HUDEP-2 (cell line): ENCODE results near the gene SMS.
"Not testable (repeated sequence)": the region's sequence is repeated elsewhere in the genome, so short reads cannot be mapped to it uniquely, and the experiment has no call there.

Source experiments
- DNase-seq, 76 experiments: peaks; one replicate each; lab custom pipeline; 2025; ENCODE audit not compliant: unreplicated experiment in 76 of 76; lab: John Stamatoyannopoulos, UW

The SMS gene

GRCh38 chrX:21949689-21950088 is 9.2 kb downstream of the SMS start:
- DNase-seq, result no peak

- not testable (repeated sequence) for DNase-seq
These were observed 10.0 kb downstream of the SMS start for GRCh38 chrX:21950557-21950956.

GRCh38 chrX:21952624-21953023 is 12.1 kb downstream of the SMS start:
- DNase-seq, result no peak

DNA sequence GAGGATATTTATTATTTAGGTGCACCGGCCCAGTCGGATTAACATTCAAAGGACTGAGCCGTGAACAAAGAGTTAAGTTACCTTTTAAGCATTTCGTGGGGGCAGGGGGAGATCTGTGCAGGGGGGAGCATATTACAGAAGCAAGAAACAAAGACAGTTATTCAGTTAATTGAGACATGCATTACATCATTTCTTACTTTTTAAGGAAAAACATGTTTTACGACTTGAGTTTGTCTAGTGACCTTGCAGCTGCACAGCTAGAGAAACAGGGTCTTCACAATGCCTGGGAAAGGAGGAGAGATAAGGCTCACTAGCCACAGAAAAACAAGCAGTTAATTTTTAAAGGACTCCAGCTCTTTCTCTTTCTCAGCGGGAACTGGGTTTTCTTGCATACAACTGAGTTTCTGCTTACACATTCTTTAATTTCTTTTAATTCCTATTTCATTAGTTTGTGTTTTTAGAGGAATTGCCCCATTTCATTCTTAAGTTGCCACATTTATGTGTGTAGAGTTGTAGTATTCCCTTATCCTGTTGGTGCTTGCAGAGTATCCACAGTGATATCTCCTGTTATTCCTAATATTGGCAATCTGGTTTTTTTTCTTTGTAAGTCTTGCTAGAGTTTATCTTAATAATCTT is 12.8 kb downstream of the SMS start:
- DNase-seq, result not testable (repeated sequence)

- no peak for DNase-seq
These were observed 15.1 kb downstream of the SMS start for GRCh38 chrX:21955403-21956189.

DNA sequence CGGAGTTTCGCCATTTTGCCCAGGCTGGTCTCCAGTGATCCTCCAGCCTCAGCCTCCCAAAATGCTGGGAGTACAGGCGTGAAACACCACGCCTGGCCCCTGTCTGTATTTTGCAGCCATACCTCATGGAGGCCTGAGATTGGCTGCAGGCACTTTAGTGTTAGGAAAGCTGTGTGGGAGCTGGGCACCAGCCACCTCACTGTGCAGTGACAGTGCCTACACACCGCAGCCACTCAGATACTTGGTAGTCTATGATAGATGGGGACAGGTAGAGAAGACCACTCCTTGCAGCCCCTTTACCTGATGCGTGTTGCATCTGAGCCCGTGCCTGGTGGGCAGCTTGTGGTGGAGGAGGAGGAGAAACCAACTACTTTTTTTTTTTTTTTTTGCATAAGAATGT is 16.3 kb downstream of the SMS start:
- no peak for DNase-seq

- DNase-seq, result no peak
These were observed 17.7 kb downstream of the SMS start for GRCh38 chrX:21958187-21958586.

- DNase-seq, result no peak
These were observed 18.4 kb downstream of the SMS start for GRCh38 chrX:21958916-21959315.

DNA sequence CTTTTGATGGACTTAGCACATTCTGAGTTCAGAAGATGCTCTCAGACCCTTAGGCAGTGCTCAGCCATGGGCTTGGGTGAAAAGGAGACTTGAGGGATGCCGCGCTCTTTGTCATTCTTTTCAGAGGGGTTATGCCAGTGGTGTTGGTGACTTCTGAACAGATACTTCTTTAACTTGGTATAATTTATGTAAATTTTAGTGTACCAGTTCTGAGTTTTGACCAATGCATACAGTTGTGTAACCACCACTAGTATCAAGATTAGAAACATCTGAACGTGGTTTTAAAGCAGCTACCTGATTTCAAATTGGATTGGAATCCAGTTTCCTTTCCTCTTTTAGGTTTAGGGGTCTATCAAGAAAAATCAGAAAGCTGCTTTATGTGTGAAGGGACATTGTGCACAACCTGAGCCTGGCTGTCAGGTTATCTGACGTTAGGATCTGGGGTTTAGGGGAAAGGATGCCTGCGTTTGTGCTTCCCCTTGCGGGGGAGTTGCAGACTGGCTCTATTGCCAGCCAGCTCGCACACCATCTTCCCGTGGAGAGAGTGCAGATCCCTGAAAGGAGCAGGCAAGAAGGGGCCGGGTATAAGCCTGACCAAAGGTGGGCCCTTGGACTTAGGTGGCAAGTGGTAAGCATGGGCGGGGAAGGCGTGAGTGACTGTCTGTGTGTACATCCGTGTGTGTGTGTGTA is 19.0 kb downstream of the SMS start:
- DNase-seq, result no peak

DNA sequence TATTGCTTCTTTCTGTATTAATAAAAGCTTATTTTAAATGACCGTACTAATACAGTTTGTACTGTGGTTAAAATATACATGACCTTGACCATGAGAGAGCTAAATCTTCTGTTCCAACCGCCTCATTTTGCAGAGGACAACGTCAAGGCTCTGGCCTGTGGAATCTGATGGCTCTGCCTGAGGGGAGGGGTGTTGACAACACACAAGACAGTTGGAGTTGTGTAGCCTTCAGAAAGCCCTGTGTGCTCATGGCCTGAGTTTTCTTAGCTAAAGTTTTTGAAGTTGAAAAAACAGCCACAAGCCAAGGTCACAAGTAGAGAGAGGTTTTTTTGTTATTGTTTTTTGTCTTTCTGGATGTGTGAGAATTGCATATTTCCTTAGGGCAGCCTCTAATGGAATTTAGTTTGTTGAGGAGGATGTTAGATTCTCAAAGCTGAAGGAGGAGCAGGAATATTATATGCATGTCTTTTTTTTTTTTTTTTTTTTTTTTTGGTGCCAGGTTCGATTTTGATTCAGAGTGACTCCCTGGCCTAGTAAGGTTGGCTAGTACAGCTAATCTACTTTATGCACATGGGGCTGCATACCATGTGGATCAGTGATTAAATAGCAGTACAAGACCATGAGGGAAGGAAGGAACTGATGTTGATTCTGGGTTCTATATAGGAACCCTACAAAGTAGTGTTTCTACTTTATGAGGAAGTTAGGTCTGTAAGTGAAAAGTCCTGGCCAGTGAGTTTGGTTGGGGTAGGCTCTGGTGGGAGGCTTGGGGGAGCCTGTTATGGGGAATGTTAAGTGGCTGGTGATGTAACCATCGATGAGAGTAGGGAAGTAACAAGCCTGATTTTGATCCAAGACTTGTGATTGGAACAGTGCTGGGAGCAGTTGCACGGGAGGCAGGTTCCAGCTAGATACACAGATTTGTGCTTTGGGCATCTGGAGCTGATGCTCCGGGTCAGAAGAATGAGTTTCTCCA is 20.3 kb downstream of the SMS start:
- DNase-seq, result peak in 42 of 76 experiments; percentile 0 to 64 (median 6)

DNA sequence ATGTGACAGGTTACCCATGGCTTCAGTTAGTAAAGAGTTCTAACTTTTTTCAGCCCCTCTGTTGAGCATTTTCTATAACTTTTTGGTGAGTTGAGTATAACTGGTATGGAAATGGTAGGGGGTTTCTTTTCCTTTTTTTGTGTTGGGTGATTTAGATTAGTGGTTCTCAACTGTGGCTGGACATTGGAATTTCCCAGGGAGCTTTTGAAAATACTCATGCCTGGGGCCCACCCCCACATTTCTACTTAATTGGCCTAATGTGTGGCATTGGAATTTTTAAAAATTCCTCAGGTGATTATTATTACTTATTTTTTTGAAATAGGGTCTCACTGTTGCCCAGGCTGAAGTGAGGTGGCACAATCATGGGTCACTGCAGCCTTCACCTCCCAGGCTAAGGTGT is 21.9 kb downstream of the SMS start:
- no peak for DNase-seq

GRCh38 chrX:21963269-21963668 is 22.8 kb downstream of the SMS start:
- no peak for DNase-seq

DNA sequence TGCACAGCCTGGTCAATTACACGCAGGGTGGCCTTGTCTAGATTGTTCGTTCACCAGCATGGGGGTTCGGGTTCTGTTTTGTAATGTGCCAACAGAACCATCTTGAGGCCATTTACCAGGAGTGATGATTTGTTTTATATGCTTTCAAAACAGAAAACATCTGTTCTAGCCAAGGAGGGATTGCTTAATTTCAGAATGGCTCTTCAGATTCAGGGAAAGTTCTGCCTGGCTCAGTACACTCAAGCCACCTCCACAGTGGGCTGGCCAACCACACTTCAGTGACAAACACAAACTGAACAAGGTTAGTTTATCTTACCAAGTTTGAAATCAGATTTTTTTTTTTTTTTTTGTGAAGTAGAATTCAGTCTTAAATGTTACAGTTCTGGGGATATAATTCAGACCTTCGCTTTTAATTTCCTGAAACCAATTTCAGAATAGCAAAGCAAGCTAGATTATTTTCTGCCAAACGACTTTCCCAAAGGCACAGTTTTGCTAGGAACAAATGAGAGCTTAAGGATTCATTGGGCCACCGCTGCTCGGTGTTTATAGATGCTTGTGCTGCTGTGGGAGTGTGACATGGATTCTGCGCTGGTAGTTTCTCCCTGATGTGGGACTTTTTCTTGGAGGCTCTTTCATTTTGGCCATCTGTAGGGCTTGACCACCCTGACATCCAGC is 23.4 kb downstream of the SMS start:
- no peak for DNase-seq

GRCh38 chrX:21966866-21967265 is 26.4 kb downstream of the SMS start:
- DNase-seq, result no peak

- no peak for DNase-seq
These were observed 27.8 kb downstream of the SMS start for GRCh38 chrX:21968333-21968732.

DNA sequence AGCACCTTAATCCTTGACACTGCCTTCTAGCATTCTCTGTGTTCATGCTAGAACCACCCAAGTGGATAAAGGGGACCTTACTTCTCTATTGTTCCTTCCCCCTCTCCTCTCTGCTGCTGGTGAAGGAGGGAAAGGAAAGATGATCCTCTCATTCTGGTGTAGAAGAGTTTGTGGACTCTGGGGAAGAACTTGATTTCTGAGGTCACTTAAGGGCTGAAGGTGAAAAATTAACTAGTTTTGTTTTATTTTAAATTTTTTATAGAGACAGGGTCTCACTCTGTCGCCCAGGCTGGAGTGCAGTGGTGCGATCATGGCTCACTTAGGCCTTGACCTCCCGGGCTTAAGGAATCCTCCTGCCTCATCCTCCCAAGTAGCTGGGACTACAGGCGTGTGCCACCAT is 29.8 kb downstream of the SMS start:
- no peak for DNase-seq

DNA sequence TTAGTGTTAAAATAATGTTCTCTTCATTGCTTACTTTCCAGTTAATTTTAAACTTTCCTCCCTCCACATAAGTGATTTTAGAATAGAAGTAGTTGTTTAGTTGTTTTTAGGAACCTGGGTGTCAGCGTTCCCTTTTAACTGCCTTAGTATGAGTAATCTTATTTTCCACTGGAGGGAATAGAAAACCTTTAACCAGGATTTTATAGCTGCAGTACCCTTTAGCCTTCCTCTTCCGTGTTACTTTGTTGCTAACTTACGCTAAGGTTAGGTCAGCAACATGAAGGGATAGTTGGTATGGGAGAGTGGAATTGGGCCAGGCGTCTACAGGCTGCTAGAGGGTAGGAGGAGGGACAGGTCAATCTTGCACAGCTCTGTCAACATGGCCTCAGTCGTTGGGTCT is 31.5 kb downstream of the SMS start:
- DNase-seq, result no peak

DNA sequence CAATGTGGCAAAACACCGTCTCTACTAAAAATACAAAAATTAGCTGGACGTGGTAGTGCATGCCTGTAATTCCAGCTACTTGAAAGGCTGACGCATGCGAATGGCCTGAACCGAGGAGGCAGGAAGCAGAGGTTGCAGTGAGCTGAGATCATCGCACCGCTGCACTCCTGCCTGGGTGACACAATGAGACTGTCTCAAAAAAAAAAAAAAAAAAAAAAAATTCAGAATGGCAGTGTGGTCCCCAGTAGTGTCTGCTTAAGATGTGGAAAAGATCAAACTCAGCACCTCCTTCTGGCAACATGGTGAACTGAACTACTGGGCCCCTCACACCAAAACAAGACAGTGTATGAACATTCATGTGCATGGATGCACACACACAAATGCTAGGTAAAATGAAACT is 32.2 kb downstream of the SMS start:
- no peak for DNase-seq

DNA sequence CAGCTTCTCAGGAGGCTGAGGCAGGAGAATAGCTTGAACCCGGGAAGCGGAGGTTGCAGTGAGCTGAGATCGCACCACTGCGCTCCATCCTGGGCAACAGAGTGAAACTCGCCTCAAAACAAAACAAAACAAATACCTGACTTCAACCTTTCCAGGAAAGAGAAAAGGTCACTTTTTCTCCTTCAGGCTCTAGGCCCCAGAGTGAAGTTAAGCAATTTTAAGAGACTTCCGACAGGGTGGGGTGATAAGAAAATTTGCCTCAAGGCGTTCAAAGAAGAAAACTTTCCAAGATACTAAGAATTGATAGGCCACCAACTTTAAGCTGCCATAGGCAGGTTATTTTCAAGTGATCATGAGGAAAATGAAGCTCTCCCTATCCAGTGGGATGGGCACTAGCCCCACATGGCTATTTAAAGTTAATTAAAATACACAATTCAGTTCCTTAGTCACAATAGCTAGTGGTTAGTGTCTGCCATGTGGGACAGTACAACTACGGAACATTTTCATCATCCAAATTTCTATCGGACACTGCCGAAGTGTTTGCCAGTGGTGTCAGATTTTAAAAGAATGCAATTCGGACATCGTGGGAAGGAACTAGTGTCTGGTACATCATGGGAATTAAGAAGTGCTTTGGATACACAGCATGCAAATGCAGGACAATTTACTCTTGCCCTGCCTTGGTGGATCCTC is 33.0 kb downstream of the SMS start:
- no peak for DNase-seq

DNA sequence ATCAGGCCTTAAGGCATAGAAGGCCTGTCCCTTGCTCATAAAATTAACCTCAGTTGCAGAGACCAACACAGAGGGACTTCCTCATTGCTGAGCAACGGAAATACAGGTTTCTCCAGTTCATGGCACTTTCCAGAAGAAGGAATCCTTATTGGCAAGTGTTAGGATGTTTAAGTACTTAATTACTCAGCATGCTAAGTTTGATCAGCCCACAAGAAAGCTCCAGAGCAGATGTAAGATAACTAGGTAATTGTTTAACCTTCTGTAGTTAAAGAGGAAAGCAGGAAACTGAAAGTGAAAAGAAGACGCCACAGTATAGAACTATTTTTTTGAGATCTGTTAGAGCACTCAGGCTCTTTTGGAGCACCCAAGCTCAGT is 33.5 kb downstream of the SMS start:
- no peak for DNase-seq
